ENCODE data around the gene COMMD6.

COMMD6 gene

GRCh38 chr13:75514080-75514995 lies 23.3 kb downstream of the COMMD6 start:
- no peak for DNase-seq

DNA sequence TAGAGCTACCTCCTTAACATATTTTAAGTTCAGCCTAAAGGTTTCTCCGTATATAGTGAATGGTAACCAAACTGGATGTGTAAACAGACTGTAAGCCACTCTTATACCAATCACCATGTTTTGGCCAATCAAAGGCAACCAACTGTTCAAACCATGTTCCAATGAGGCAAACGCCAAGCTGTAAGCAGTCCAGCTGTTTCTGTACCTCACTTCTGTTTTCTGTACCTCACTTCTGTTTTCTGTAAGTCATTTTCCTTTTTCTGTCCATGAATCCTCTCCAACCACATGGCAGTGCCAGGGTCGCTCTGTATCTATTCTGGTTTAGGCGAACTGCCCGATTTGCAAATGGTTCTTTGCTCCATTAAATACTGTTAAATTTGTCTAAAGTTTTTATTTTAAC lies 24.4 kb downstream of the COMMD6 start:
- Histone ChIP-seq H3K36me3 (replicated peaks; ENCODE audit: insufficient read depth, low read length) (no peaks in the 10 kb centered on the region), H3F3A (ENCODE audit: insufficient read depth, low read length) (no peaks in the 10 kb centered on the region)

More at GRCh38 chr13:75514080-75514995, 23.3 kb downstream of the COMMD6 start:
- Histone ChIP-seq H3K79me2 (ENCODE audit: low read length) (no peaks in the 10 kb centered on the region), H3K36me3 (replicated peaks; ENCODE audit: insufficient read depth, low read length) (no peaks in the 10 kb centered on the region), H3K4me2 (ENCODE audit: low read depth, low read length) (no peak overlapping the region), H3K4me1 (ENCODE audit: low read length) (peaks cover 19% of the 10 kb centered on the region), H4K20me1 (ENCODE audit: insufficient read depth, low read length) (no peaks in the 10 kb centered on the region), H3K4me3 (ENCODE audit: low read length) (no peak overlapping the region), H3K27ac (ENCODE audit: low read length) (no peak overlapping the region), H3K27me3 (replicated peaks; ENCODE audit: insufficient read depth, low read length) (peaks cover 10% of the 10 kb centered on the region; the same call in 1 of the 2 replicates), H3F3A (ENCODE audit: insufficient read depth, low read length) (no peaks in the 10 kb centered on the region), H2AFZ (ENCODE audit: low read length) (no peak overlapping the region), H3K9ac (ENCODE audit: low read length) (no peak overlapping the region), H3K9me3 (replicated peaks; ENCODE audit: insufficient read depth, low read length) (no peaks in the 10 kb centered on the region), H3K9me2 (replicated peaks; ENCODE audit: insufficient read depth, low read length) (no peaks in the 10 kb centered on the region)
- TF ChIP-seq EZH2 (optimal IDR thresholded peaks at IDR 0.05; ENCODE audit: low read depth, low read length), result no peak
- no peak for TF ChIP-seq EZH2phosphoT487 (IDR thresholded peaks at IDR 0.05; ENCODE audit: low read length)
- no peak for TF ChIP-seq CTCF (IDR thresholded peaks at IDR 0.05; ENCODE audit: low read length)

DNA sequence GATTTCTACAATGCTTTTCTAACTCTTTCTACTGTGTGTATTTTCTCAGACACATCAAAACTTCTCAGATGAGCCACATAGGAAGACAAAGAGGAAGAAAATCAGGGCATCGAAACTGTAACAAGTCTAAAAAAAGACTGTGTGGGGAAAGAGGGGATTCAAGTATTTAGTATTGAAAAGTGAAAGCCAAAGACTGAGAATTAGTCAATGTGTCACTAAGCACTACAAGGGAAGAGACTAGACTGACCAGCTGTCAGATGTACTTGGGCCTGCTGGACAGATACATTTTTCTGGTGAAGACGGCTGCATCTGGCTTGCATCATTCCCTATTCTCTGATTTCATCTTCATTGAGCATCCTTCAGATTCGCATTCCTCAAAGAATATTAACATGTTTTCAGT lies 25.4 kb downstream of the COMMD6 start:
- H3K9me2 ChIP-seq (replicated peaks; ENCODE audit: insufficient read depth, low read length), result no peaks in the 10 kb centered on the region
- H3K4me2 ChIP-seq (ENCODE audit: low read depth, low read length), result peak overlapping the region; percentile 36
- no peaks in the 10 kb centered on the region for H3F3A ChIP-seq (ENCODE audit: insufficient read depth, low read length)
- peaks cover 19% of the 10 kb centered on the region for H3K4me1 ChIP-seq (ENCODE audit: low read length)
- no peak overlapping the region for H3K27ac ChIP-seq (ENCODE audit: low read length)
- no peaks in the 10 kb centered on the region for H4K20me1 ChIP-seq (ENCODE audit: insufficient read depth, low read length)
- no peak overlapping the region for H2AFZ ChIP-seq (ENCODE audit: low read length)
- no peaks in the 10 kb centered on the region for H3K36me3 ChIP-seq (replicated peaks; ENCODE audit: insufficient read depth, low read length)
- no peak overlapping the region for H3K9ac ChIP-seq (ENCODE audit: low read length)
- TF ChIP-seq EZH2 (optimal IDR thresholded peaks at IDR 0.05; ENCODE audit: low read depth, low read length), result no peak
- no peak for TF ChIP-seq CTCF (IDR thresholded peaks at IDR 0.05; ENCODE audit: low read length)
- TF ChIP-seq EZH2phosphoT487 (IDR thresholded peaks at IDR 0.05; ENCODE audit: low read length), result no peak
- H3K4me3 ChIP-seq (ENCODE audit: low read length), result no peak overlapping the region
- no peaks in the 10 kb centered on the region for H3K9me3 ChIP-seq (replicated peaks; ENCODE audit: insufficient read depth, low read length)
- DNase-seq, result peak; percentile 31
- H3K79me2 ChIP-seq (ENCODE audit: low read length), result no peaks in the 10 kb centered on the region
- H3K27me3 ChIP-seq (replicated peaks; ENCODE audit: insufficient read depth, low read length), result peaks cover 10% of the 10 kb centered on the region; the same call in 1 of the 2 replicates

More for the DNA sequence above, 24.4 kb downstream of the COMMD6 start:
- H3K9ac ChIP-seq (ENCODE audit: low read length), result no peak overlapping the region
- peaks cover 10% of the 10 kb centered on the region; the same call in 1 of the 2 replicates for H3K27me3 ChIP-seq (replicated peaks; ENCODE audit: insufficient read depth, low read length)
- no peaks in the 10 kb centered on the region for H3K79me2 ChIP-seq (ENCODE audit: low read length)
- H3K4me1 ChIP-seq (ENCODE audit: low read length), result peaks cover 19% of the 10 kb centered on the region
- H2AFZ ChIP-seq (ENCODE audit: low read length), result no peak overlapping the region
- DNase-seq, result no peak
- H3K4me3 ChIP-seq (ENCODE audit: low read length), result no peak overlapping the region
- H3K27ac ChIP-seq (ENCODE audit: low read length), result no peak overlapping the region
- H3K4me2 ChIP-seq (ENCODE audit: low read depth, low read length), result no peak overlapping the region
- no peaks in the 10 kb centered on the region for H3K9me3 ChIP-seq (replicated peaks; ENCODE audit: insufficient read depth, low read length)
- H3K9me2 ChIP-seq (replicated peaks; ENCODE audit: insufficient read depth, low read length), result no peaks in the 10 kb centered on the region
- no peaks in the 10 kb centered on the region for H4K20me1 ChIP-seq (ENCODE audit: insufficient read depth, low read length)
- TF ChIP-seq EZH2 (optimal IDR thresholded peaks at IDR 0.05; ENCODE audit: low read depth, low read length) (no peak), CTCF (IDR thresholded peaks at IDR 0.05; ENCODE audit: low read length) (no peak), EZH2phosphoT487 (IDR thresholded peaks at IDR 0.05; ENCODE audit: low read length) (no peak)

Data from MM.1S (cell line).